GM18505 (cell line): ENCODE results near the gene ZFP64.

Experiments used
- ATAC-seq: cut with Tn5 transposase; IDR thresholded peaks from one replicate; pipeline ENCODE4 v1.9.1; 2021; ENCODE audit not compliant: unreplicated experiment
- POLR2A ChIP-seq: IDR thresholded peaks from 4 replicates; pipeline ENCODE4 v1.6.1; 2011; ENCODE audit warnings: borderline replicate concordance; ENCODE audit not compliant: insufficient read depth, insufficient read length; ENCODE audit errors: extremely low read depth

The ZFP64 gene

DNA sequence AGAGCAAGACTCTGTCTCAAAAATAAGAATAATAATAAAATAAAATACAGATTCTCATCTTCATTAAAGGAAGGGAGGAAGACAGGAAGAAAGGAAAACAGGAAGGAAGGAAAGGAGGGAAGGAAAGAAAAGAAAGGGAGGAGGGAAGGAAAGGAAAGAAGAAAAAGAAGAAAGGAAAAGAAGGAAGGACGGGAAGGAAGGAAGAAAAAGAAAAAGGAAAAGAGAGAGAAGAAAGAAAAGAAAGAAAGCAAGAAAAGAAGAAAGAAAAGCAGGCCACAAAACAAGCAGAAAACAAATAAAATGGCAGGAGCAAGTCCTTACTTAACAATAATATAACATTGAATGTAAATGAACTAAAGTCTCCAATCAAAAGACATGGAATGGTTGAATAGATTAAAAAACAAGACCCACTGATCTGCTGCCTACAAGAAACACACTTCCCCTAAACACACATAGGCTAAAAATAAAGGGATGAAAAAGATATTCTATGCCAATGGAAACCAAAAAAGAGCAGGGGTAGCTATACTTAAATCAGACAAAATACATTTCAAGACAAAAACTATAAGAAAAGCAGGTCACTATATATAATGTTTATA is 60.4 kb downstream of the ZFP64 start:
- no peak for TF ChIP-seq POLR2A
- ATAC-seq, result no peak

DNA sequence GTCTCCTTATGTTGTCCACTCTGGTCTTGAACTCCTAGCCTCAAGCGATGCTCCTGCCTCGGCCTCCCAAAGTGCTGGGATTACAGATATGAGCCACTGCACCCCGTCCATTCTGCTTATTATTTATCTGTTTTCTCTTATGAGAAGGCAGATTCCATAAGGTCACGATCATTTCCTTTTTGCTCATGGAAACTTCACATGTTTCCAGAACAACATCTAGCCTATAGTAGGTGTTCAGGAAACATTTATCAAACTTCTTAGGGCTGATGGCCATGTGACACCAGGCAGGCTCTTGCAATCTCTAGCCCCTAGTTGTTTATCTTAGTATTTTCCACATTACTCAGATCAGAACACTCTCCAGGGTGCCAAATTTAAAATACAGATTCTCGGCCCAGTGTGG is 61.2 kb downstream of the ZFP64 start:
- no peak for TF ChIP-seq POLR2A
- no peak for ATAC-seq

DNA sequence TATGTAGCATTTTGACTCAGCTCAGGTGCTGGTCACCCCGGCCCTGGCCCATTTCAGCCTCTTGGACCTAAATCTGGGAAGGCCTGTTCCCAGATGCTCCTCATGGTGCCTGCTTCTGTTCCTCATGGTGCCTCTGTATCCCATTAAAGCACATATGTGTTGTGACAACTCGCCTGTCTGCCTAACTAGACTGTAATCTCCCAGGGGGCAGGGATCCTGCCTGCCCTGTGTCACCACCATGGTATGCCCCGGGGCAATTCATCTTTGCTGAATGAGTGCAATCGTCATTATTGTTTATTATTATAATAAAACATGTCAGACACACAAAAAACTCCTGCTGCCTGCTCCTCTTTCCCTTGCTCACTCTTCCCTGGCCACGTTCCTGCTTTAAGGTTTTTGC is 62.0 kb downstream of the ZFP64 start:
- no peak for ATAC-seq
- no peak for TF ChIP-seq POLR2A

DNA sequence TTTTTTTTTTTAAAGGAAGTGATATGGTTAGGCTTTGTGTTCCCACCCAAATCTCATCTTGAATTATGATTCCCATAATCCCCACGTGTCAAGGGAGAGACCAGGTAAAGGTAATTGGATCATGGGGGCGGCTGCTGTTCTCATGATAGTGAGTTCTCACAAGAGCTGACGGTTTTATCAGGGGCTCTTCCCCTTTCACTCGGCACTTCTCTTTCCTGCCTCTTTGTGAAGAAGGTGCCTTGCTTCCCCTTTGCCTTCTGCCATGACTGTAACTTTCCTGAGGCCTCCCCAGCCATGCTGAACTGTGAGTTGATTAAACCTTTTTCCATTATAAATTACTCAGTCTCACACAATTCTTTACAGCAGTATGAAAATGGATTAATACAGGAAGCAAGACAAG is 64.3 kb downstream of the ZFP64 start:
- no peak for TF ChIP-seq POLR2A
- no peak for ATAC-seq

DNA sequence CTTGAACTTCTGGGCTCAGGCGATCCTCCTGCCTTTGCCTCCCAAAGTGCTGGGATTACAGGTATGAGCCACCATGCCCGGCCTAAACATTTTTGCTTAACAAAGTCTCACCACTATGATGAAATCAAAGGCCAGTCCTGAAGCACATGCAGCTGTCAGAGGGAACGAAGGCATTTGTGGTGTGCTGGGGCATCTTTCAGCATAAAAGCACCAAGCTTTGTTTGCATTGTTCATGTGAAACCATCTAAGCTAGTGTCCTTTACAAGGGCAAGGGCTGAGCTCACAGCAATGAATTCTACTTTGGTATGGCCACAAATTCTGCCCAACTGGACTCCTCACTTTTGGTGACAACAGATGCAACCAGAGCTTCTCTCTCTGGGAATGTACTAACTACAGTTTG is 66.8 kb downstream of the ZFP64 start:
- ATAC-seq, result no peak
- no peak for TF ChIP-seq POLR2A

DNA sequence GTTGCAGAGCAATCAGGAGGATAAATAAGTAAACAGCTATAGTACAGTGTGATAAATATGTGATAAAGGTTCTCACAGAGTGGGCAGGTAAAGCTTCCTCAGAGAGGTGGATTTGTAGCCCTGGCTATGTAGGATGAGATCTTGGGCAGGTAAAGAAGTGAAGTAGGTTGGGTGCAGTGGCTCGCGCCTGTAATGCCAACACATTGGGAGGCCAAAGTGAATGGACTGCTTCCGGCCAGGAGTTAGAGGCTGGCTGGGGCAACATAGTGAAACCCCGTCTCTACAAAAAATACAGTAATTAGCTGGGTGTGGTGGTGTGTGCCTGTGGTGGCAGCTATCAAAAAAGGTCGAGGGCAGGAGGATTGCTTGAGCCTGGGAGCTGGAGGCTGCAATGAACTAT is 72.9 kb downstream of the ZFP64 start:
- no peak for ATAC-seq
- no peak for TF ChIP-seq POLR2A

DNA sequence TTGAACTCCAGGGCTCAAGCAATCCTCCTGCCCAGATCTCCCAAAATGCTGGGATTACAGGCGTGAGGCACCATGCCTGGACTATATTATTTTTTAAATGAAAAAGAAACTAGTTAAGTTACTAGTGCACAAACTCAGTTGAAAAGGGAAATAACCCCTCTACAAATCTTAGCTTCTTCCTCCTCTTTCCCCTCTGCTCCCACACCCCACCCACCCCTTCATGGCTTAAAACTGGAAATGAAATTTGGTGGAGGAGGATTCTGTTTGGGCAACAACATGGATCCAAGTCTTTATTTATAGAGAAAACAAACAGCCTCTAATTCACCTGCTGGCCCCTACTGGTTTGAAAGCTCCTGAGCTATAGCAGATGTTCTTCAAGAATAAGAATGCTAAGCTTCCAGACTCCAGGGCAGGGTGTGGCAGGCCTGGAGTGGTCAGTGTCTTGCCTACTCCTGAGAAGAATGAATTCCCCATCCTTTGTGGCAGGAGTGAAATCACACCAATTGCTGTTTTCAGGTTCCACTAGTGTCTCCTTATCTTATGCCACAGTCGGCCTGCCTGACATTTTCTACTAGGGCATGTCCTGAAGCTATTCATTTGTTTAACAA is 73.5 kb downstream of the ZFP64 start:
- no peak for ATAC-seq
- TF ChIP-seq POLR2A, result no peak

DNA sequence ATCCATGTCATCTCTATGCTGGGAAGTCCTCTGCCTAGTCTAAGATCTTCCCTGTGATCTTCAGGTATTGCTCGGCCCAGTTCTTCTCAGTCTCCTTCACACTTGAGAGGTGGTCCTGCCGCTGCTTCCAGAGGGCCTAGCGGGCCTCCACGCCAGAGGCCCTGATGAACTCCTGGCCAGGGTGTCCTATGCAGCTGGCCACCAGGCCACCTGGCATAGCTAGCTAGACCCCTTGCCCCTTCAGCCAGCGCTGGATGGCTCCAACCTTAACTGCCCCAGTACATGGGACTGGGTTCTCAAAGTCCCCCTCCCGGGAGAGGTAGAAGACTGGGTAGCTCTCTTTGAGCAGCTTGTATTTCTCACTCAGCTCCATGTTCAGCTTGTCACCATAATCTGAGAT is 81.1 kb downstream of the ZFP64 start:
- no peak for ATAC-seq

DNA sequence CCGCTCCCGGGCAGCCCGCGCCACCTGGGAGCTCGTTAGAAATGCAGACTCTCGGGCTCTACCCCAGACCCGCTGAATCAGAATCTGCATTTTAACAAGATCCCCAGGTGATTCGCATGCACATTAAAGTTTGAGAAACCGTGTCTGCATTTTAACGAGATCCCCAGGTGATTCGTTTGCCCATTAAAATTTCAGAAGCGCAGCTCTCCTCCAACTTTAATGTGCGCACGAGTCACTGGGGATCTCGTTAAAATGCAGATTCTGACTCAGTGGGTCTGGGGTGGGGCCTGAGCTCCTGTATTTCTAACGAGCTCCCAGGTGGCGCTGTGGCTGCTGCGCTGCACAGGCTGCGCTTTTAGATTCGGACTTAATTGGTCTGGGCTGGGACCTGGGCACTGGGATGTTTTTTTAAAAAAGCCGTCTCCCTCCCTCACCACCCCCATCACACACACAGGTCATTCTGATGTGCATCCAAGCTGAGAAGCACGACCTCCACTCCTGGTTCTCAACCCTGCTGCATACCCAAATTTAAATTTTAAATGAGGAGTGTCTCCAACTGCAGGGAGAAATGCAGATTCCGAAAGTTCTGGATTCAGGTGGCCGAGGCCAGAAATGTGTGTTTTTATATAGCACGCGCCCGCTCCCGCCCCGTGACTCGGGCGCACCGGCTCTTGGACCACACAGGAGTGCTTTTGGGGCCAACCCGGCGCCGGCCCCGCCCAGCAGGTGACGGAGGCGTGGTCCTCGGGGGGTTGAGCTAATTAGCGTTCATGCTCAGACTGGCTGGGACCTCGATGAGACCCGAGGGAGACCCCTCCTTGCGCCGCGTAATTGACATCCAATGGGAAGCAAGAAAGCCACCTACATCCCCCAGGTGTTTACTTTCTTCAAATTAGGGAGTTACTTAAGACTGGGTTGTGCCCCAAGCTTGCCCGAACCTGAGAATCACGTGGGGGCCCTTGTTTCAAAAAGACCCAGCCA is 85.8 kb downstream of the ZFP64 start:
- no peak for TF ChIP-seq POLR2A
- ATAC-seq, result no peak

More for the DNA sequence above, 81.1 kb downstream of the ZFP64 start:
- no peak for TF ChIP-seq POLR2A

DNA sequence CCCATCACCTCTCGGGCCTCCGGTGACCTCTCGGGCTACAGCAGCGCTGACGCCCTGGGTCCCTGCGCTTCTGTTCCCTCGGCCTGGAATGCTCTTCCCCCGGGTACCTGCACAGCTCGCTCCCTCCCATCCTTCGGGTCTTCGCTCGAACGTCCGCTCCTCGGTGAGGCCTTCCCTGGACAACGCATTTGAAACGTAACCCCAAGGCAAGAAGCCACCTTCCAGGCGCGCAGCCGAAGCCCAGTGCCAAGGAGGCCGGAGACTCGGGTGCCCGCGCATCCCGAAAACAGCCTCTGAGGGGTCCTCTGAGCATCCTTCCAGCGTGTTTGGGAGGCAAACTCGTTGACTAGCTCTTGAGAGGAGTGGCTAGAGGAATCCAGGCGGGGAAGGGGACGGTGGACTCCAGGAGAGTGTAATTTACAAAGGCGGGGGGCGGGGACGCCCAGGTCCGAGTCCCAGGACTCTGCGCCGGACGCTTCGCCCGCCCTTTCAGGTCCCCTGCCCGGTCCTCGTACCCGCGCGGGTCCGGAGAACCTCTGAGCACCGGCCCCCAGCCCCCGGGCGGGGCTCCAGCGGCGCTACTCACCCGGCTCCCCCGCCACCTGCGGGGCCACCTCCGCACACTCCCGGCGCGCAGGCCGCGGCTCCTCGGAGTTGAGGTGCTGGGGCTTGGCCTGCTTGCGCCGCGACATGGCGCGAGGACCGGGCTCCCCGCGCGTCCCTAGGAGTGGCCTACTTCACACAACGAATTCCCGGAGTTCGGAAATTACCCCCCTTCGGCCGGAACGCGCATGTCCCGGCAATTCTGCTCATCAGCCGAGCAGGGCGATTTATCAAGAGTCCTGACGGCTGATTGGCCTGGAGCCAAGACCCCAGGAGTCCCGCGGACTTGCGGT is 86.8 kb downstream of the ZFP64 start:
- ATAC-seq, result no peak
- TF ChIP-seq POLR2A, result no peak

DNA sequence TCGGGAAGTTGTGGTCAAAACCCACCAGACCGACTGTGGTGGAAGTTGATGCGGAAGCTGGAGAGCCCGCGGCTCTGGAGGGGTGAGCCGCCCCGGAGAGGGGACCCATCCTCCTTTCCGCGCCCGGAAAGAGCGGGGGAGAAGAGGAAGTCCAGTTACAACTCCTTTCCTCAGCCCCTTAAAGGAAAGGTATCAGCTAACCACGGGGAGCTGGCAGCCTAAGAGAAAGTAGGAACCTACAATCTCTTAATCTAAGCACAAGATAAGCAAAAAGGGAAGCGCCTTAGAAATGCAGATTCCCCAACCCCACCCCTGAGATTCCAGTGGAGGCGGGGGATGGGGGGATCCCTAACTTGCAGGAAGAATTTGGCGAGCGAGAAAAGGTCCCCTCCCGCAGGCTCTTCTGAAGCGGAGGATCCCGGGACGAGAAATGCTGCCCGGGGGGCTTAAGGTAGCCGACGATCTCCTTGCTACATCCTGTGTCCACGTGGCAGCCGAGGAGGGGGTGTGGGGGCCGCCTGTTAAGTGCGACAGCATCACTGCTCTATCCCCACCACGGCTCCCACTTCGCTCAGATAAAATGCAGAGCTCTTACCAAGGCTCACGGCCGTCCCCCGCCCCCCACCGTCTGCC is 87.5 kb downstream of the ZFP64 start:
- TF ChIP-seq POLR2A, result no peak
- ATAC-seq, result no peak

DNA sequence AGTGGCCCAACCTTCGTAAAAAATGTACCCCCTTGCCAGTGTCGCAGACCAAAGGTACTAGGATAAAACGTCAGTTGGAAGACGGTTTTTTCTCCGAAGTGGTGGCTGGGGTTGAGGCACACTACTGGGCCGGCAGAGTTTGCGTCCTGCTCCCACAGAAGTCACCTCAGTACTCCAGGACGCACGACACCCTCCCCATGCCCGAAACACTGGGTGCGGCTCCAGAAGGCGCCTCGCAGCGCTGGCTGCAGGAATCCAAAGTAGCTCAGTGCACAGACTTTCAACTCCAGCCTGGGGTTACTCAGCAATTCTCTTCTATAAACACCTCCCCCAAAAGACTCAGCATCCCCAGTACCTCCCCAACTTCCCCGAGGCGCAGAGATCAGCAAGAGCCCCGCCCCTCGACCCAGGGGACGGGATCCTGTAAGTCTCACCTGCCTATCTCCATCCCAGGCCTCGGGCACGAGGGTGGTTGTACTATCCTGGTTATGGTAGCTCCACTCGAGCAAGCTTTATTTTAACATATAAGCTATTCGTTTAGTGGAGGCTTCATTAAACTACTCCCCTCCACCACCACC is 88.2 kb downstream of the ZFP64 start:
- ATAC-seq, result no peak
- no peak for TF ChIP-seq POLR2A
